LNCaP clone FGC (cell line): ENCODE measurements around the gene HOXC4.

Experiments used
- DNase-seq: peaks from one replicate; pipeline ENCODE4 v3.0.0-alpha.2; 2011; ENCODE audit warnings: low read depth
- H3K4me3 ChIP-seq: 2 replicates; pipeline ENCODE4 v1.5.1; 2011; ENCODE audit warnings: mild to moderate bottlenecking, low read depth, low read length, control low read depth
- TF ChIP-seq, protein P1 (sequence below): IDR thresholded peaks from 2 replicates; pipeline ENCODE4 v1.5.1; 2012; ENCODE audit warnings: mild to moderate bottlenecking; ENCODE audit not compliant: control insufficient read depth, insufficient read depth; ENCODE audit errors: extremely low read depth

HOXC4 gene

DNA sequence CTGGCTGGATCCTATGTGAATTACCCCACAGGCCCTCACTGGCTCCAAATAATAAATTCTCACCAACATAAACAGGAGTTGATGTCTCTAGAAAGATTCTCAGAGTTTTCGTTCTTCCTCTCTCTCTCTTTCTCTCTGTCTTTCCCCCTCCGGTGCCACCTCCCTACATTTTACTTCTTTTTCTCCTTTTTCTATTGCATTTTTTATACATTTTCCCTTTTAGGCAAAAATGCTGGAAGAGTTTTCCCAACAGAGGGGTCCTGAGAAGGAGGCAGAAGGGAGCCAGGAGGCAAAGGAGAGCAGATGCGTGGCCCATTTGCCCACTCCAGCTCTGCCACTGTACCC is 26.2 kb upstream of the HOXC4 start:
- H3K4me3 ChIP-seq, result no peak overlapping the region
- DNase-seq, result no peak
- TF ChIP-seq, protein P1, sequence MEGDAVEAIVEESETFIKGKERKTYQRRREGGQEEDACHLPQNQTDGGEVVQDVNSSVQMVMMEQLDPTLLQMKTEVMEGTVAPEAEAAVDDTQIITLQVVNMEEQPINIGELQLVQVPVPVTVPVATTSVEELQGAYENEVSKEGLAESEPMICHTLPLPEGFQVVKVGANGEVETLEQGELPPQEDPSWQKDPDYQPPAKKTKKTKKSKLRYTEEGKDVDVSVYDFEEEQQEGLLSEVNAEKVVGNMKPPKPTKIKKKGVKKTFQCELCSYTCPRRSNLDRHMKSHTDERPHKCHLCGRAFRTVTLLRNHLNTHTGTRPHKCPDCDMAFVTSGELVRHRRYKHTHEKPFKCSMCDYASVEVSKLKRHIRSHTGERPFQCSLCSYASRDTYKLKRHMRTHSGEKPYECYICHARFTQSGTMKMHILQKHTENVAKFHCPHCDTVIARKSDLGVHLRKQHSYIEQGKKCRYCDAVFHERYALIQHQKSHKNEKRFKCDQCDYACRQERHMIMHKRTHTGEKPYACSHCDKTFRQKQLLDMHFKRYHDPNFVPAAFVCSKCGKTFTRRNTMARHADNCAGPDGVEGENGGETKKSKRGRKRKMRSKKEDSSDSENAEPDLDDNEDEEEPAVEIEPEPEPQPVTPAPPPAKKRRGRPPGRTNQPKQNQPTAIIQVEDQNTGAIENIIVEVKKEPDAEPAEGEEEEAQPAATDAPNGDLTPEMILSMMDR, result no peak

DNA sequence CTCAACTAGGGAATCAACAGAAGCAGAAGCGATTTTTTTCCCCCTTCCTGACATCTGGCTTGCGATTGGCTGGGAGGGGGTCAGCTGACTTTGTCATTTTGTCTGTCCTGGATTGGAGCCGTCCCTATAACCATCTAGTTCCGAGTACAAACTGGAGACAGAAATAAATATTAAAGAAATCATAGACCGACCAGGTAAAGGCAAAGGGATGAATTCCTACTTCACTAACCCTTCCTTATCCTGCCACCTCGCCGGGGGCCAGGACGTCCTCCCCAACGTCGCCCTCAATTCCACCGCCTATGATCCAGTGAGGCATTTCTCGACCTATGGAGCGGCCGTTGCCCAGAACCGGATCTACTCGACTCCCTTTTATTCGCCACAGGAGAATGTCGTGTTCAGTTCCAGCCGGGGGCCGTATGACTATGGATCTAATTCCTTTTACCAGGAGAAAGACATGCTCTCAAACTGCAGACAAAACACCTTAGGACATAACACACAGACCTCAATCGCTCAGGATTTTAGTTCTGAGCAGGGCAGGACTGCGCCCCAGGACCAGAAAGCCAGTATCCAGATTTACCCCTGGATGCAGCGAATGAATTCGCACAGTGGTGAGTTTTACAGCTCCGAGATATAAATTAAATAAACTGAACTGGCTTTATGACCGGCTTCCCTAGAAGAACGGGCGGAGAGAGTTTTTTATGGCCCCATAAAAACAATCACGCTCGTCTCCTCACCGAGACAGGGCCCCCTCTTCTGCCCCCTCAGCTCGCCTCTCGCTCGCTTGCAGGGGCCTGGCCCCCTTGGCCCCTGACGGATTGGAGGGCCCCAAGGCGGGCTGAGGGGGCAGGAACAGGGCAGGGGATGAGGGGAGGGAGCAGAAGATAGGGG is 25.1 kb upstream of the HOXC4 start, which contains the start of gene HOXC6:
HOXC6 (plus strand) TSS at position 127 of the 888 bp plus-strand sequence; CDS start at position 209, 82 bp downstream.
- TF ChIP-seq, protein P1, result no peak
- H3K4me3 ChIP-seq, result peak within 1 kb of the TSS; percentile 60
- no peak for DNase-seq

DNA sequence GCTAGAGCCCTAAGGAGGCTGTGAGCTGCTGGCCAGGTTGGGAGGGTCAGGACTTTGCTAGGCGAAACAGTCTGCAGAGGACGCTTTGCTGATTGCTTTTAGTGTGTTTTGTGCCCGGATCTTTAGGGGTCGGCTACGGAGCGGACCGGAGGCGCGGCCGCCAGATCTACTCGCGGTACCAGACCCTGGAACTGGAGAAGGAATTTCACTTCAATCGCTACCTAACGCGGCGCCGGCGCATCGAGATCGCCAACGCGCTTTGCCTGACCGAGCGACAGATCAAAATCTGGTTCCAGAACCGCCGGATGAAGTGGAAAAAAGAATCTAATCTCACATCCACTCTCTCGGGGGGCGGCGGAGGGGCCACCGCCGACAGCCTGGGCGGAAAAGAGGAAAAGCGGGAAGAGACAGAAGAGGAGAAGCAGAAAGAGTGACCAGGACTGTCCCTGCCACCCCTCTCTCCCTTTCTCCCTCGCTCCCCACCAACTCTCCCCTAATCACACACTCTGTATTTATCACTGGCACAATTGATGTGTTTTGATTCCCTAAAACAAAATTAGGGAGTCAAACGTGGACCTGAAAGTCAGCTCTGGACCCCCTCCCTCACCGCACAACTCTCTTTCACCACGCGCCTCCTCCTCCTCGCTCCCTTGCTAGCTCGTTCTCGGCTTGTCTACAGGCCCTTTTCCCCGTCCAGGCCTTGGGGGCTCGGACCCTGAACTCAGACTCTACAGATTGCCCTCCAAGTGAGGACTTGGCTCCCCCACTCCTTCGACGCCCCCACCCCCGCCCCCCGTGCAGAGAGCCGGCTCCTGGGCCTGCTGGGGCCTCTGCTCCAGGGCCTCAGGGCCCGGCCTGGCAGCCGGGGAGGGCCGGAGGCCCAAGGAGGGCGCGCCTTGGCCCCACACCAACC is 23.9 kb upstream of the HOXC4 start:
- no peak for DNase-seq
- H3K4me3 ChIP-seq, result no peak overlapping the region
- TF ChIP-seq, protein P1, result no peak

DNA sequence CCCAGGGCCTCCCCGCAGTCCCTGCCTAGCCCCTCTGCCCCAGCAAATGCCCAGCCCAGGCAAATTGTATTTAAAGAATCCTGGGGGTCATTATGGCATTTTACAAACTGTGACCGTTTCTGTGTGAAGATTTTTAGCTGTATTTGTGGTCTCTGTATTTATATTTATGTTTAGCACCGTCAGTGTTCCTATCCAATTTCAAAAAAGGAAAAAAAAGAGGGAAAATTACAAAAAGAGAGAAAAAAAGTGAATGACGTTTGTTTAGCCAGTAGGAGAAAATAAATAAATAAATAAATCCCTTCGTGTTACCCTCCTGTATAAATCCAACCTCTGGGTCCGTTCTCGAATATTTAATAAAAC is 23.2 kb upstream of the HOXC4 start:
- no peak for DNase-seq
- no peak overlapping the region for H3K4me3 ChIP-seq
- TF ChIP-seq, protein P1, result no peak

DNA sequence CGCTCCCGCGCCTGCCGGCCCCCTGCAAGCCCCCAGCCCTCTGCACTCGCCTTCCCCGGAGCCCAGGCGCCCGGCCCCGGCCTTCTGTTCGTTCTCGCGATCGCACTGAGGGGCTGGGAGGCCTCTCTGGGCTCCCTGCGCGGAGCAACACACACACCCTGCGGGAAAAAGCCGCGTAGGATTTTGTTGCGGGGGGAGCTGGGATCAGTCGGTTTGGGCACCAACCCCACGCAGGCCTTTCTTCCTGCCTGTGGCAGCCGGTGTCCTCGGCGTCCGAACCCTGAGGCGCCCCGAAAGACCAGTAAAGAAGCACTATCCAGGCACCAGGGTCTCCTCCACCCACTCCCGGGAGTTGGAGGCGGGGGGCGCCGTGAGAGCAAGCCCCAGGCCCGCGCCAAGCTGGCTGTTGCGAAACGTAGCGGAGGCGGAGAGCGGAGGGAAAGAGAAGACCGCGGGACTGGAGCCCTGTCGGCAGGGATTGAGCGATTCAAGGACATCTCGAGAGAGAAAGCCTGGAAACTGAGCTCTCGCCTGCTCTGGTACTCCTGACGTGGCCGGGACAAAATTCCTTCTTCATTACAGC is 22.7 kb upstream of the HOXC4 start:
- DNase-seq, result no peak
- H3K4me3 ChIP-seq, result no peak overlapping the region
- TF ChIP-seq, protein P1, result no peak

DNA sequence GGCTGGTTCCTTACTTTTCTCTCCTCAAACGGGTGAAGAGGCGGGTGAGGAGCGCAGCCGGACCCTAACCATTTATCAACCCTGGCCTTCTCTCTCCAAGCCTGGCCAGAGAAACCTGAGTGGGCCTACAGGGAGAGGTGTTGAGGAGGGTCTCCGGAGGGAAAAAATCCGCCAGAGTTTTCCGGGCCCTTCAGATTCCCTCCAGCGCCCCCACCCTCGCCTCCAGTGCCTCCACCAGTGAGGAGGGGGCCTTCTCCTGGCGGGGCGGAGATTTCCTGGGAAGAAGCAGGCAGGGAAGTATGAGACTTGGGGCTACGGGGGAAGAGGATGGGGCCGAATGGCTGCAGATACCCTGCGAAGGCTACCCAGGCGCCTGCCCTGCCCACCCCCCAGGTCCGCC is 22.2 kb upstream of the HOXC4 start:
- no peak for DNase-seq
- TF ChIP-seq, protein P1, result no peak
- no peak overlapping the region for H3K4me3 ChIP-seq
